Measurements from ENCODE around the gene SPDYE3. TPM values are rescaled to one million over a fixed set of nuclear protein-coding genes. Genes with fewer than 3 reads are reported as not detected.
"Not testable (repeated sequence)": the region's sequence is repeated elsewhere in the genome, so short reads cannot be mapped to it uniquely, and the experiment has no call there.

SPDYE3 gene
- total RNA-seq, 2 donors from 2014 or later, result not detected

GRCh38 chr7:100363098-100363497, 55.6 kb downstream of the SPDYE3 start:
- Histone ChIP-seq H3K36me3 (peaks cover 17% of the 10 kb centered on the region), H3K27ac (no peak overlapping the region), H3K9ac (ENCODE audit: low read depth in 2 of 2, low read length in 2 of 2) (no peak overlapping the region), H3K27me3 (no peaks in the 10 kb centered on the region), H3K4me1 (no peaks in the 10 kb centered on the region), H3K9me3 (no peaks in the 10 kb centered on the region), H3K4me3 (no peak overlapping the region)
- no peak for DNase-seq
- no peak for TF ChIP-seq CTCF (IDR thresholded peaks at IDR 0.05)
- intact Hi-C loops (cut with DNase I), result no loop called here

- H3K36me3 ChIP-seq, result peaks cover 17% of the 10 kb centered on the region
- intact Hi-C loops (cut with DNase I); DNase-seq; H3K27ac ChIP-seq; H3K4me3 ChIP-seq; H3K4me1 ChIP-seq; H3K27me3 ChIP-seq; H3K9me3 ChIP-seq; H3K9ac ChIP-seq (ENCODE audit: low read depth in 2 of 2, low read length in 2 of 2): not testable (repeated sequence)
These were observed 56.3 kb downstream of the SPDYE3 start for GRCh38 chr7:100363797-100364196.

GRCh38 chr7:100364480-100364879, 57.0 kb downstream of the SPDYE3 start:
- H3K9ac ChIP-seq (ENCODE audit: low read depth in 2 of 2, low read length in 2 of 2), result no peak overlapping the region
- no peaks in the 10 kb centered on the region for H3K27me3 ChIP-seq
- H3K4me1 ChIP-seq, result no peaks in the 10 kb centered on the region
- no peak for DNase-seq
- intact Hi-C loops (cut with DNase I), result no loop called here
- no peak for TF ChIP-seq CTCF (IDR thresholded peaks at IDR 0.05)
- no peak overlapping the region for H3K27ac ChIP-seq
- no peak overlapping the region for H3K4me3 ChIP-seq
- peaks cover 10% of the 10 kb centered on the region for H3K36me3 ChIP-seq
- H3K9me3 ChIP-seq, result no peaks in the 10 kb centered on the region

GRCh38 chr7:100365998-100366367, 58.5 kb downstream of the SPDYE3 start:
- intact Hi-C loops (cut with DNase I); H3K9ac ChIP-seq (ENCODE audit: low read depth in 2 of 2, low read length in 2 of 2); H3K4me1 ChIP-seq; H3K4me3 ChIP-seq; H3K9me3 ChIP-seq; H3K27me3 ChIP-seq; DNase-seq; H3K27ac ChIP-seq; H3K36me3 ChIP-seq: not testable (repeated sequence)

- intact Hi-C loops (cut with DNase I), result no loop called here
- H3K27ac ChIP-seq, result no peak overlapping the region
- H3K4me1 ChIP-seq, result no peaks in the 10 kb centered on the region
- DNase-seq, result no peak
- no peaks in the 10 kb centered on the region for H3K9me3 ChIP-seq
- H3K36me3 ChIP-seq, result peaks cover 7% of the 10 kb centered on the region
- no peak for TF ChIP-seq CTCF (IDR thresholded peaks at IDR 0.05)
- H3K27me3 ChIP-seq, result no peaks in the 10 kb centered on the region
- H3K4me3 ChIP-seq, result no peak overlapping the region
- H3K9ac ChIP-seq (ENCODE audit: low read depth in 2 of 2, low read length in 2 of 2), result no peak overlapping the region
These were observed 59.1 kb downstream of the SPDYE3 start for GRCh38 chr7:100366411-100367250.

- H3K4me1 ChIP-seq, result no peaks in the 10 kb centered on the region
- no peak for TF ChIP-seq CTCF (IDR thresholded peaks at IDR 0.05)
- no peak for DNase-seq
- no peak overlapping the region for H3K9ac ChIP-seq (ENCODE audit: low read depth in 2 of 2, low read length in 2 of 2)
- no peaks in the 10 kb centered on the region for H3K9me3 ChIP-seq
- H3K4me3 ChIP-seq, result no peak overlapping the region
- peaks cover 6% of the 10 kb centered on the region for H3K36me3 ChIP-seq
- intact Hi-C loops (cut with DNase I), result no loop called here
- H3K27me3 ChIP-seq, result no peaks in the 10 kb centered on the region
- H3K27ac ChIP-seq, result no peak overlapping the region
These were observed 59.7 kb downstream of the SPDYE3 start for GRCh38 chr7:100367251-100367620.
